BE2C (cell line): Measurements from ENCODE around the gene ZNF385B. TPM values are rescaled to one million over a fixed set of nuclear protein-coding genes. Genes with fewer than 3 reads are reported as not detected.

Source experiments
- DNase-seq: peaks from one replicate; pipeline ENCODE4 v3.0.0-alpha.2; 2020
- H3K27me3 ChIP-seq: fragments of 250-450 bp; sonication (Bioruptor Pico); 2 replicates; pipeline ENCODE4 v1.5.1; 2020; ENCODE audit warnings: mild to moderate bottlenecking
- H3K36me3 ChIP-seq: fragments of 250-450 bp; sonication (Bioruptor Pico); 2 replicates; pipeline ENCODE4 v1.5.1; 2020; ENCODE audit warnings: mild to moderate bottlenecking
- H3K4me1 ChIP-seq: fragments of 250-450 bp; sonication (Bioruptor Pico); 2 replicates; pipeline ENCODE4 v1.5.1; 2020
- H3K4me3 ChIP-seq: 2 replicates; pipeline ENCODE4 v1.5.1; 2011; ENCODE audit warnings: low read depth, low read length
- H3K9me3 ChIP-seq: fragments of 250-450 bp; sonication (Bioruptor Pico); 2 replicates; pipeline ENCODE4 v1.5.1; 2020
- polyA plus RNA-seq: library from polyadenylated mRNA; unstranded; fragments of >200 nt; gene quantifications from one replicate; pipeline ENCODE4 v1.2.1, GENCODE V29; 2012; ENCODE audit warnings: low read depth, missing spikeins; ENCODE audit not compliant: insufficient read length, insufficient read depth
- TF ChIP-seq, protein P1 (sequence below): IDR thresholded peaks from 2 replicates; pipeline ENCODE4 v1.5.1; 2012; ENCODE audit warnings: mild to moderate bottlenecking, low read depth, low read length

Gene ZNF385B
- polyA plus RNA-seq = not detected

DNA sequence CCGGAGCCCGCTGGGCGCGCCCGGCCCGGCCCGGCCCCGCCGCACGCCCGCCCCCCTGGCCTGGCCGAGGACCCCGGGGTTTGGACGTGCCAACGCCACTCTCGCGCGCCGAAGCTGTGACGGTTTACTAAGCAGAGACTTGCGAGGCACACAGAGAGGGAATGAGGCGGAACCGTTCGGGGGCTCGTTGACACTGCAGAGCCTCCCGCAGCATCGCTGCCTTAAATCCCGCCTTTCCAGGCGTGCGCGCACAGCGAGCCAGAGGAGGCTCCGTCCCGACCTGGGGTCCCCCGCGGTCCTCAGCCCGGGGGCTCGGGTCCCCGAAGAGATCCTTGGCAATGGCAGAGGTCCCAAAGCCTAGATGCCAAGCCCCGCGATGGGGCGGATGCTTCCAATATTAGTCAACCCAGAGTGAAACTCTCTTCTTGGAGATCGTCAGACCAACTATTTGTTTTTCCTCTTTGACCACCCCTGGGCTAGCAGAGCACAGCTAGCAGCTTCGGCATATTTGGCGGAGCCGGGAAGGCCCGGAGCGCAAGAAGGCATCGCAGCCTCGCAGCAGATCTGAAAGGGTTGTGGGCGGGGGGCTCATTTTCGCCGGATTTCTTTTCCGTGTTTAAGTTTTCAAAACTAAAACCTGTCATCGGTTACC lies at the start of gene ZNF385B:
ZNF385B (minus strand) TSS at position 197 of the 652 bp plus-strand sequence.
- DNase-seq = no peak
- H3K4me3 ChIP-seq = no peak within 1 kb of the TSS
- TF ChIP-seq, protein P1, sequence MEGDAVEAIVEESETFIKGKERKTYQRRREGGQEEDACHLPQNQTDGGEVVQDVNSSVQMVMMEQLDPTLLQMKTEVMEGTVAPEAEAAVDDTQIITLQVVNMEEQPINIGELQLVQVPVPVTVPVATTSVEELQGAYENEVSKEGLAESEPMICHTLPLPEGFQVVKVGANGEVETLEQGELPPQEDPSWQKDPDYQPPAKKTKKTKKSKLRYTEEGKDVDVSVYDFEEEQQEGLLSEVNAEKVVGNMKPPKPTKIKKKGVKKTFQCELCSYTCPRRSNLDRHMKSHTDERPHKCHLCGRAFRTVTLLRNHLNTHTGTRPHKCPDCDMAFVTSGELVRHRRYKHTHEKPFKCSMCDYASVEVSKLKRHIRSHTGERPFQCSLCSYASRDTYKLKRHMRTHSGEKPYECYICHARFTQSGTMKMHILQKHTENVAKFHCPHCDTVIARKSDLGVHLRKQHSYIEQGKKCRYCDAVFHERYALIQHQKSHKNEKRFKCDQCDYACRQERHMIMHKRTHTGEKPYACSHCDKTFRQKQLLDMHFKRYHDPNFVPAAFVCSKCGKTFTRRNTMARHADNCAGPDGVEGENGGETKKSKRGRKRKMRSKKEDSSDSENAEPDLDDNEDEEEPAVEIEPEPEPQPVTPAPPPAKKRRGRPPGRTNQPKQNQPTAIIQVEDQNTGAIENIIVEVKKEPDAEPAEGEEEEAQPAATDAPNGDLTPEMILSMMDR = no peak
- no peaks in the 10 kb centered on the region for H3K4me1 ChIP-seq
- H3K9me3 ChIP-seq = no peaks in the 10 kb centered on the region
- H3K27me3 ChIP-seq = peaks cover 31% of the 10 kb centered on the region
- H3K36me3 ChIP-seq = no peaks in the 10 kb centered on the region

DNA sequence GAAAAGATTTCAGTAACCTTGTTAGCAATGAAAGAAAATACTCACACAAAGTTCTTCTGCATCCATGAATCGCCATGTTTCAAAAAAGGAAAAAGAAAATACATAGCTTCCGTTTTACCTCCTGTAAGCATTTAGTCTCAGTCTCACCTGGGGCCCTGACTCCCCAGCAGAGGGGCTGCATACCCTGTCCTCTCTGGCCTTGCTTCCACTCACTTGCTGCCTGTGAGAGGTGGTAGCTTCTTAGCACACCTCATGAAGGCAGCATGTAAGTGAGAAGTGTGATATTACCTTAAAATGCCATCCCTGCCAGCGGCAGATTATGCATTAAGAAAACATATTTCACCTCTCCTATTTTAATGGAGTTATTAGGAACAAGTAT lies 49.3 kb upstream of the ZNF385B start:
- no peak overlapping the region for H3K4me3 ChIP-seq
- H3K27me3 ChIP-seq = no peaks in the 10 kb centered on the region
- no peaks in the 10 kb centered on the region for H3K4me1 ChIP-seq
- DNase-seq = no peak
- H3K36me3 ChIP-seq = no peaks in the 10 kb centered on the region
- no peaks in the 10 kb centered on the region for H3K9me3 ChIP-seq
- TF ChIP-seq, protein P1 = no peak

DNA sequence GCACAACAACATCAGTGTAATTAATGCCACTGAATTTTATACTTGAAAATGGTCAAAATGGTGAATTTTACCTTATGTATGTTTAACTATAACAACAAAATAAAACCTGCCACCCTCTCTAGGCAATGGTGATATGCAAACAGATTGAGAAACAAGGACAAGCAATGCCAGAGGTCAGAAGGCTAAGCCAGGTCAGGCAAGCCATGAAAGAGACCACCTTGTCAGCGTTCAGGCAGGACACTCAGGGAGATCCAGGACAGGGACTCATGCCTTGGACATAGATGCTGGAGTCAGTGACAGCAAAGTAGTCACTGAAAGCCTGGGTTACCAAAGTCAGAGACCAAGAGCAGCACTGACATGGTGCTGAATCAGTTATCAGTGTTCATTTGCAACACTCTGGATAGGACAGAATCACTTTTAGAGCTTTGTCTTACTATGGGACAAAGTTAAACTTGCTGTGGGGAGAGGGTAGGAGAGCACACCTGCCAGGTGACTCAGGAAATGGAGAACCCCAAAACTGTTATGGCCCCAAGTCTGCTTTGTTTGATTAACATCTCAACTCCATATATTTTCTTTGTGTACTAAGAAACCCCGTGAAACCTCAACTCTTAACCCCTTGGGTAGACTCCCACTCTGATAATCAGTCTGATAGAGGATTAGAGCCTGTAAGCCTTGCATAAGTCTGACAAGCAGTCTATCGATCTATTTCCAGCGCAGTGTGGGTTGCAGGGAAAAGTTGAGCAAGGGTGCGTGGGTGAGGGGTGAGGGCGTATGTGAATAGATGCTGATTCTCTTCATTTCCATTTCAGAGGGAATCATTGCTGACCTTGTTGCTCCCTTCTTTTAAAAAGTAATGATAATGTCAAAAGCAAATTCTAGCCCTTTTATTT lies 48.7 kb upstream of the ZNF385B start:
- Histone ChIP-seq H3K9me3 (no peaks in the 10 kb centered on the region), H3K4me3 (no peak overlapping the region), H3K36me3 (no peaks in the 10 kb centered on the region), H3K4me1 (no peaks in the 10 kb centered on the region), H3K27me3 (no peaks in the 10 kb centered on the region)
- no peak for DNase-seq
- TF ChIP-seq, protein P1 = no peak

DNA sequence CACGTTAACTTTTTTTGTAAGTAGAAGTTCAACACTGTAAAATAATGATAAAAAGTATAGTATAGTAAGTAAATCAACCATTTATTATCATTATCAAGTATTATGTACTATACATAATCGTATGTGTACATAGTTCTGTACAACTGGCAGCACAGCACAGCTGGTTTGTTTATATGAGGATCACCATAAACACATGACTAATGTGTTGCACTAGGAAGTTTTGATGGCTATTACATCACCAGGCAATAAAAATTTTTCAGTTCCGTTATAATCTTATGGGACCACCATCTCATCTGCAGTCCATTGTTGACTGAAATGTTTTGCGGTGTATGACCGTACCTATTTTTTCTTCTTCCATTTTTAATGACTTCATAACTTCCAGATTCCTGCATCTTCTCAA lies 39.2 kb upstream of the ZNF385B start:
- TF ChIP-seq, protein P1 = no peak
- no peak overlapping the region for H3K4me3 ChIP-seq
- H3K9me3 ChIP-seq = no peaks in the 10 kb centered on the region
- no peaks in the 10 kb centered on the region for H3K4me1 ChIP-seq
- no peaks in the 10 kb centered on the region for H3K27me3 ChIP-seq
- no peaks in the 10 kb centered on the region for H3K36me3 ChIP-seq
- no peak for DNase-seq

DNA sequence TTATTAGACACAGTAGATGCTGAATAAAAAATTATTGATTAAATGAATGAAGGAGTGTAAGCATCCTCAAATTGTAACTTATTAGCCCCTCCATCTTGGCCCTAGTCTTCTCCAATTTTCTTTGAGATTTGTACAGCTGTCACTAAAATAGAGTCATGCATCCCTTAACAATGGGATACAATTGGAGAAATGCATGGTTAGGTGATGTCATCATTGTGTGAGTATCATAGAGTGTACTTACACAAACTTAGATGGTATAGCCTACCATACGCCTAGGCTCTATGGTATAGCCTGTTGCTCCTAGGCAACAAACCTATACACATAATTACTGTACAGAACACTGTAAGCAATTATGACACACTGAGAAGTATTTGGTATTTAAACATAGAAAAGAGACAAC lies 38.3 kb upstream of the ZNF385B start:
- Histone ChIP-seq H3K4me3 (no peak overlapping the region), H3K36me3 (no peaks in the 10 kb centered on the region), H3K9me3 (no peaks in the 10 kb centered on the region), H3K27me3 (no peaks in the 10 kb centered on the region), H3K4me1 (no peaks in the 10 kb centered on the region)
- TF ChIP-seq, protein P1 = no peak
- DNase-seq = no peak

DNA sequence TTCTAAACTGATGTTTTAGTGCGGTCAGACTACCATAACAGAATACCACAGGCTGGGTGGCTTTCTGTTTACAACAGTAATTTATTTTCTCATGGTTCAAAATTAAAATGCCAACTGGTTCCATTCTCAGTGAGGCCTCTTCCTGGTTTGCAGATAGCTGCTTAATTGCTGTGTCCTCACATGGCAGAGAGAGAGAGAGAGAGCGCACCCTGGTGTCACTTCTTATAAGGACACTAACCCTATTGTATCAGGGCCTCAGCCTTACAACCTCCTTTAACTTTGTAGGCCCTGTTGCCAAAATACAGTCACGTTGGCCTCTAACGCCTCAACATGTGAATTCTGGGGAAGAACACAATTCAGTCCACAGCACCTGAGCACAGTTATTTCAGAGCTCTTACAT lies 37.5 kb upstream of the ZNF385B start:
- Histone ChIP-seq H3K27me3 (no peaks in the 10 kb centered on the region), H3K4me3 (no peak overlapping the region), H3K9me3 (no peaks in the 10 kb centered on the region), H3K36me3 (no peaks in the 10 kb centered on the region), H3K4me1 (no peaks in the 10 kb centered on the region)
- TF ChIP-seq, protein P1 = peak; percentile 38
- DNase-seq = peak; percentile 25
